GM12878 (cell line): ENCODE measurements around the gene DDO. TPM values are rescaled to one million over a fixed set of nuclear protein-coding genes. Genes with fewer than 3 reads are reported as not detected.

Experiments
- ATAC-seq: fragments of 200-7000 bp; cut with Tn5 transposase; 3 replicates; pipeline ENCODE4 v1.9.1; 2020; ENCODE audit warnings: mild to moderate bottlenecking, moderate library complexity
- BruUV-seq: library from RNA; stranded (reverse); fragments of 400-500 nt; replicated peaks from 2 replicates; lab custom pipeline; 2021; lab: Mats Ljungman, UMichigan
- CTCF ChIA-PET: fragments of 300-600 bp; sonication (Branson Sonifier 250); formaldehyde crosslinking; extraction: SDS; loops from one replicate; lab custom pipeline; 2021; ENCODE audit warnings: inconsistent platforms; lab: Yijun Ruan, JAX
- POLR2A ChIA-PET: fragments of 350-600 bp; formaldehyde crosslinking; extraction: SDS; loops from one replicate; lab custom pipeline; 2021; ENCODE audit warnings: inconsistent platforms; lab: Charles Lee
- RAD21 ChIA-PET: fragments of 300-600 bp; sonication (Branson Sonifier 250); formaldehyde crosslinking; loops from one replicate; lab custom pipeline; 2023; ENCODE audit warnings: antibody characterized with exemption; ENCODE audit not compliant: unreplicated experiment; lab: Charles Lee
- SMC1A ChIA-PET: fragments of 300-600 bp; sonication (Branson Sonifier 250); formaldehyde crosslinking; loops from one replicate; lab custom pipeline; 2023; ENCODE audit not compliant: unreplicated experiment, uncharacterized antibody; lab: Charles Lee
- DNase-seq: peaks from one replicate; pipeline ENCODE4 v3.0.0-alpha.2; 2011; ENCODE audit warnings: low read depth, low spot score
- FAIRE-seq: peaks from 3 replicates; lab custom pipeline; 2011; peaks lifted over from hg19 to GRCh38; lab: Jason Lieb, UNC
- H2AFZ ChIP-seq: 2 replicates; pipeline ENCODE4 v1.6.0; 2011; ENCODE audit warnings: low read depth, low read length, control low read depth; ENCODE audit not compliant: control insufficient read depth
- H3K27ac ChIP-seq: 2 replicates; pipeline ENCODE4 v1.5.1; 2011; ENCODE audit warnings: control low read depth; ENCODE audit not compliant: control insufficient read depth, insufficient read depth
- H3K27me3 ChIP-seq, 2 experiments: replicated peaks in 1 of 2; 2 replicates each; pipeline versions ENCODE4 v1.6.0 to v1.6.1; 2011; ENCODE audit warnings: low read length in 1 of 2; ENCODE audit not compliant: control insufficient read depth in 2 of 2, insufficient read depth in 2 of 2
- H3K36me3 ChIP-seq, 2 experiments: 2 replicates each; pipeline ENCODE4 v1.5.1; 2011; ENCODE audit warnings: low read length in 1 of 2; ENCODE audit not compliant: control insufficient read depth in 2 of 2, insufficient read depth in 2 of 2
- H3K4me1 ChIP-seq: 2 replicates; pipeline ENCODE4 v1.6.1; 2011; ENCODE audit warnings: mild to moderate bottlenecking, low read length, moderate library complexity, mixed read lengths; ENCODE audit not compliant: control insufficient read depth, insufficient read depth
- H3K4me2 ChIP-seq: 2 replicates; pipeline ENCODE4 v1.6.0; 2011; ENCODE audit warnings: control low read depth; ENCODE audit not compliant: control insufficient read depth, insufficient read depth
- H3K4me3 ChIP-seq: fragments of 200-600 bp; sonication (generic); 2 replicates; pipeline ENCODE4 v1.5.1; 2016
- H3K79me2 ChIP-seq: 2 replicates; pipeline ENCODE4 v1.6.0; 2011; ENCODE audit warnings: low read length; ENCODE audit not compliant: control insufficient read depth, insufficient read depth
- H3K9ac ChIP-seq: 2 replicates; pipeline ENCODE4 v1.8.0; 2011; ENCODE audit warnings: low read length, control low read depth, mixed read lengths; ENCODE audit not compliant: control insufficient read depth, insufficient read depth
- H3K9me3 ChIP-seq: replicated peaks from 3 replicates; pipeline ENCODE4 v1.5.1; 2011; ENCODE audit warnings: mild to moderate bottlenecking, low read length; ENCODE audit not compliant: control insufficient read depth, insufficient read depth
- H4K20me1 ChIP-seq: 2 replicates; pipeline ENCODE4 v1.6.0; 2011; ENCODE audit not compliant: control insufficient read depth, insufficient read depth
- NR2C2 ChIP-seq: IDR thresholded peaks from 2 replicates; pipeline ENCODE4 v1.6.1; 2011; ENCODE audit warnings: borderline replicate concordance, low read depth; ENCODE audit not compliant: control insufficient read depth, insufficient read length
- NR2F1 ChIP-seq: fragments of 450-650 bp; conservative IDR thresholded peaks from 2 replicates; pipeline ENCODE4 v1.6.1; 2017; ENCODE audit warnings: mild to moderate bottlenecking
- RUNX3 ChIP-seq: IDR thresholded peaks from 2 replicates; pipeline ENCODE4 v1.6.1; 2012; ENCODE audit warnings: low read length, inconsistent platforms
- WGBS: methylation state at CpG from one replicate; pipeline ENCODE4 v1.1.6; 2016; ENCODE audit warnings: low lambda C conversion rate; ENCODE audit not compliant: insufficient replicate concordance, insufficient coverage; ENCODE audit errors: missing lambda C conversion rate; 5-methylcytosine and 5-hydroxymethylcytosine counted together
- in situ Hi-C: fragments of 300-500 bp; cut with MboI; formaldehyde crosslinking; loops from 9 replicates; pipeline ENCODE4 v1.14.3; 2018; ENCODE audit warnings: mixed read lengths
- intact Hi-C: fragments of 100-400 bp; cut with micrococcal nuclease; formaldehyde crosslinking; loops from one replicate; pipeline ENCODE4 v1.14.2; 2022; ENCODE audit not compliant: unreplicated experiment
- polyA plus RNA-seq, 11 experiments: library from polyadenylated mRNA; depleted of rRNA in 4 of 11; unstranded in 6 of 11; stranded (reverse) in 5 of 11; fragments of >200 nt; fragmentation: Nextera tagmentation in 4 of 11; fragmentation: Illumina TruSeq in 1 of 11; extraction: Ambion mirVana in 4 of 11; extraction: Trizol in 1 of 11; gene quantifications; 1 replicate in 1 of 11; 2 replicates in 10 of 11; pipeline versions ENCODE4 v1.2.1 to v1.2.3, GENCODE V29; 2011 to 2016; ENCODE audit warnings: inconsistent platforms in 2 of 11, missing spikeins in 2 of 11, low read depth in 1 of 11
- total RNA-seq, 4 experiments: library from RNA; depleted of rRNA in 3 of 4; stranded (reverse); fragments of >200 nt in 3 of 4; fragmentation: Illumina TruSeq in 1 of 4; extraction: Trizol in 1 of 4; gene quantifications; 2 replicates each; pipeline versions ENCODE4 v1.2.1 to v1.2.3, GENCODE V29; 2013 to 2021
- TF ChIP-seq, protein P1 (sequence below): fragments of 450-650 bp; formaldehyde crosslinking; IDR thresholded peaks from 2 replicates; pipeline ENCODE4 v1.4.0; 2020; ENCODE audit warnings: mild to moderate bottlenecking, moderate library complexity

DDO gene
- total and polyA plus RNA-seq, 10 of the 15 experiments (the other 5 are each of a cell fraction or from before 2014, with no cell fraction given): 0.04 to 0.14 (median 0.09) TPM; not detected in 6

DNA sequence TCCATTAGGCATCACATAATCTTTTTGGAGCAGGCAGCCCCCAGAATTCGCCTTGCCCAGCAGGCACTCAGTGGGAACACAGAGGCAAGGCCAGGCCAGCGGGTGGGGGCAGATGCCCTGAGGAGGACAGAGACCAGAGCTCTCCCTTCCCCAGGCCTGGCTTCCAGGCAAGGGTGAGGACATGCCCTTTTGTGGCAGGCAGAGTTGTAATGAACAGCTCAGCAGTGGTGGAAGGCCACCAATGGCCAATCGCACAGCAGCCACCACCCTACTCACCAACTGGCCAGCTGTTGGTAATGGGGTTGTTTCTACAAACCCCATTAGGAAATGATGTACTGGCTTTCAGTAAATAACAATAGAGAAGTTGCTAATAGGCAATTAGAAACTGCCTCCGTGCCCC lies 15.4 kb upstream of the DDO start (continued):
- TF ChIP-seq NR2F1: no peak
- TF ChIP-seq RUNX3: no peak
- TF ChIP-seq, all 136 proteins: peak for 0

DNA sequence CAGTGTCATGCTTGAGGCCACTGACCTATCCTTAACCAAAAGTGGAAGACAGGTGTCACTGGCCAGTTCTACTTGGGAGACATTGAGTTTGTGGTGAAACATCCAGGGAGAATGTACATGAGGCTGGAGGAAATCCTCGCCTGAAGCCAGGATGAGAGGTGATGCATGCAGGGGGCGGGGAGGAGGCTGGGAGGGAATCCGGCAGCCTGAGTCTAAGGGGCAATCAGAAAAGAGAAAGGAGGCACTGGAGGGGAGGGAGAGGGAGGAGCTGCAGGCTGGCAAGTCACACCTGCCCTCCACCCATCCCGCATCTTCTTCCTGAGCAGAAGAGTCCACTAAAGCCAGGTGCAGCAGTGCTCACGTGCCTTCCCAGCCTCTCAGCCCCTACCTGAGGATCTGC lies 14.9 kb upstream of the DDO start:
- CTCF ChIA-PET: no interaction called here
- DNase-seq (no peak), FAIRE-seq (no peak), ATAC-seq (no peak)
- in situ Hi-C loops (no loop called here), intact Hi-C loops (no loop called here)
- H3K27me3 ChIP-seq: no peaks in the 10 kb centered on the region; a peak in 2 of 4 replicates
- SMC1A ChIA-PET: no interaction called here
- H3K79me2 ChIP-seq: no peaks in the 10 kb centered on the region
- H3K4me1 ChIP-seq: no peaks in the 10 kb centered on the region
- WGBS: 22% methylated on average over 3 of the region's 5 CpGs
- no peak overlapping the region for H3K27ac ChIP-seq
- H3K9me3 ChIP-seq: no peaks in the 10 kb centered on the region
- RAD21 ChIA-PET: no interaction called here
- TF ChIP-seq, protein P1, sequence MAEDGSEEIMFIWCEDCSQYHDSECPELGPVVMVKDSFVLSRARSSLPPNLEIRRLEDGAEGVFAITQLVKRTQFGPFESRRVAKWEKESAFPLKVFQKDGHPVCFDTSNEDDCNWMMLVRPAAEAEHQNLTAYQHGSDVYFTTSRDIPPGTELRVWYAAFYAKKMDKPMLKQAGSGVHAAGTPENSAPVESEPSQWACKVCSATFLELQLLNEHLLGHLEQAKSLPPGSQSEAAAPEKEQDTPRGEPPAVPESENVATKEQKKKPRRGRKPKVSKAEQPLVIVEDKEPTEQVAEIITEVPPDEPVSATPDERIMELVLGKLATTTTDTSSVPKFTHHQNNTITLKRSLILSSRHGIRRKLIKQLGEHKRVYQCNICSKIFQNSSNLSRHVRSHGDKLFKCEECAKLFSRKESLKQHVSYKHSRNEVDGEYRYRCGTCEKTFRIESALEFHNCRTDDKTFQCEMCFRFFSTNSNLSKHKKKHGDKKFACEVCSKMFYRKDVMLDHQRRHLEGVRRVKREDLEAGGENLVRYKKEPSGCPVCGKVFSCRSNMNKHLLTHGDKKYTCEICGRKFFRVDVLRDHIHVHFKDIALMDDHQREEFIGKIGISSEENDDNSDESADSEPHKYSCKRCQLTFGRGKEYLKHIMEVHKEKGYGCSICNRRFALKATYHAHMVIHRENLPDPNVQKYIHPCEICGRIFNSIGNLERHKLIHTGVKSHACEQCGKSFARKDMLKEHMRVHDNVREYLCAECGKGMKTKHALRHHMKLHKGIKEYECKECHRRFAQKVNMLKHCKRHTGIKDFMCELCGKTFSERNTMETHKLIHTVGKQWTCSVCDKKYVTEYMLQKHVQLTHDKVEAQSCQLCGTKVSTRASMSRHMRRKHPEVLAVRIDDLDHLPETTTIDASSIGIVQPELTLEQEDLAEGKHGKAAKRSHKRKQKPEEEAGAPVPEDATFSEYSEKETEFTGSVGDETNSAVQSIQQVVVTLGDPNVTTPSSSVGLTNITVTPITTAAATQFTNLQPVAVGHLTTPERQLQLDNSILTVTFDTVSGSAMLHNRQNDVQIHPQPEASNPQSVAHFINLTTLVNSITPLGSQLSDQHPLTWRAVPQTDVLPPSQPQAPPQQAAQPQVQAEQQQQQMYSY: no peak
- TF ChIP-seq NR2C2: no peak
- no peak overlapping the region for H3K9ac ChIP-seq
- no peak overlapping the region for H3K4me3 ChIP-seq
- no peaks in the 10 kb centered on the region for H3K36me3 ChIP-seq
- POLR2A ChIA-PET: no interaction called here
- no peak overlapping the region for H3K4me2 ChIP-seq
- no peaks in the 10 kb centered on the region for H4K20me1 ChIP-seq
- no TSS peak for BruUV-seq
- no peak overlapping the region for H2AFZ ChIP-seq
